HG03354 (cell line): ENCODE data around the gene RPL35.

Source experiments
- ATAC-seq: cut with Tn5 transposase; IDR thresholded peaks from one replicate; pipeline ENCODE4 v1.9.1; 2021; ENCODE audit warnings: mild to moderate bottlenecking; ENCODE audit not compliant: unreplicated experiment, poor library complexity, severe bottlenecking

RPL35 gene

GRCh38 chr9:124829334-124829669 is 32.5 kb downstream of the RPL35 start:
- no peak for ATAC-seq

GRCh38 chr9:124828489-124829333 is 33.0 kb downstream of the RPL35 start:
- no peak for ATAC-seq

GRCh38 chr9:124820698-124821623 is 40.8 kb downstream of the RPL35 start:
- ATAC-seq = no peak

GRCh38 chr9:124818431-124819281 is 43.1 kb downstream of the RPL35 start:
- no peak for ATAC-seq

- ATAC-seq = no peak
Measured at GRCh38 chr9:124815601-124816000, 46.2 kb downstream of the RPL35 start.

- ATAC-seq = no peak
Measured at GRCh38 chr9:124814164-124814535, 47.6 kb downstream of the RPL35 start.

GRCh38 chr9:124813501-124814163 is 48.1 kb downstream of the RPL35 start:
- ATAC-seq = no peak

- ATAC-seq = no peak
Measured at GRCh38 chr9:124813041-124813440, 48.7 kb downstream of the RPL35 start.

GRCh38 chr9:124812441-124812876 is 49.3 kb downstream of the RPL35 start:
- no peak for ATAC-seq

GRCh38 chr9:124810663-124811355 is 50.9 kb downstream of the RPL35 start:
- ATAC-seq = no peak

GRCh38 chr9:124809741-124810500 is 51.8 kb downstream of the RPL35 start:
- ATAC-seq = no peak

GRCh38 chr9:124809211-124809610 is 52.5 kb downstream of the RPL35 start:
- no peak for ATAC-seq

GRCh38 chr9:124808246-124808956 is 53.4 kb downstream of the RPL35 start:
- no peak for ATAC-seq
